Measurements from ENCODE around the gene GJB1.
"Not testable (repeated sequence)": the region's sequence is repeated elsewhere in the genome, so short reads cannot be mapped to it uniquely, and the experiment has no call there.

Gene GJB1

DNA sequence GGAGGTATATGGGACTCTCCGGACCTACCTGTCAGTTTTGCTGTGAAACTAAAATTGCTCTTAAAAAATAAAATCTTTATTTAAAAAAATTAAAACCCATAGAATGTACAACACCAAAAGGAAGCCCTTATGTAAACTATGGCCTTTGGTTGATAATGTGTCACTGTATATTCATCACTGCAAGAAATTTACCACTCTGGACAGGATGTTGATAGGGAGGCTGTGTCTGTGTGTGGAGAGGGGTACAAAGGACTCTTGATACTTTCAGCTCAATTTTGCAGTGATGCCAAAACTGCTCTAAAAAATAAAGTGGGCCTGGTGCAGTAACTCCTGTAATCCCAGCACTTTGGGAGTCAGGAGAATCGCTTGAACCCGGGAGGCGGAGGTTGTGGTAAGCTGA lies 33.8 kb downstream of the GJB1 start:
- DNase-seq = no peak

DNA sequence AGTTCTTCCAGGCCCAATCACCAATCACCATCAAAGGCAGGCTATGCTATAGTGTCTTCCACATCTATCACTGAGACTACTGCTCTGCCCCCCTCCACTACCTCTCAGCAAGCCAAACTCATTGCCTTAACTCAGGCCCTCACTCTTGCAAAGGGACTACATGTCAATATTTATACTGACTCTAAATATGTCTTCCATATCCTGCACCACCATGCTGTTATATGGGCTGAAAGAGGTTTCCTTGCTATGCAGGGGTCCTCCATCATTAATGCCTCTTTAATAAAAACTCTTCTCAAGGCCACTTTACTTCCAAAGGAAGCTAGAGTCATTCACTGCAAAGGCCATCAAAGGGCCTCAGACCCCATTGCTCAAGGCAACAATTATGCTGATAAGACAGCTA lies 45.6 kb downstream of the GJB1 start:
- DNase-seq = not testable (repeated sequence)

DNA sequence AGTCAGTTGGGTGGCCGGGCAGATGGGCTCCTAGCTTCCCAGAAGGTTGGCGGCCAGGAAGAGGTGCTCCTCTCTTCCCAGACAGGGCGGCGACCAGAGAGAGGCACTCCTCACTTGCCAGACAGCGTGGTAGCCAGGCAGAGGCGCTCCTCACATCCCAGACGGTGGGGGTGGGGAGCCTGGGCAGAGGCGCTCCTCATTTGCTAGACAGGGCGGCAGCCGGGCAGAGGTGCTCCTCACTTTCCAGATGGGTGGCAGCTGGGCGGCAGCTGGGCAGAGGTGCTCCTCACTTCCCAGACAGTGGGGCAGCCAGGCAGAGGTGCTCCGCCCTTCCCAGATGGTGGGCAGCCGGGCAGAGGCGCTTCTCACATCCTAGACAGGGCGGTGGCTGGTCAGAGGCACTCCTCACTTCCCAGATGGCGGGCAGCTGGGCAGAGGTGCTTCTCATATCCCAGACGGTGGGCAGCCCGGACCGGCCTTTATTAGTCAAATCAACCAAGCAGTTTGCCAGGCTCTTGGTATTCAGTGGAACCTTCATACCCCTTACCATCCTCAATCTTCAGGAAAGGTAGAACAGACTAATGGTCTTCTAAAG lies 46.9 kb downstream of the GJB1 start:
- DNase-seq = no peak

DNA sequence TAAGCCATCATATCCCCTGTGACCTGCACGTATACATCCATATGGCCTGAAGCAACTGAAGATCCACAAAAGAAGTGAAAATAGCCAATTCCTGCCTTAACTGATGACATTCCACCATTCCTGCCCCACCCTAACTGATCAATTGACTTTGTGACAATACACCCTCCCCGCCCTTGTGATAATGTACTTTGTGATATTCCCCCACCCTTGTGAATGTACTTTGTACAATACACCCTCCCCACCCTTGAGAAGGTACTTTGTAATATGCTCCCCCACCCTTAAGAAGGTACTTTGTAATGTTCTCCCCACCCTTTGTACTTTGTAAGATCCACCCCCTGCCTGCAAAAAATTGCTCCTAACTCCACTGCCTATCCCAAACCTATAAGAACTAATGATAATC lies 49.3 kb downstream of the GJB1 start:
- not testable (repeated sequence) for DNase-seq

Data from suppressor macrophage (primary cell).